CD4-positive, alpha-beta T cell (primary cell): Measurements from ENCODE around the gene CA6. TPM values are rescaled to one million over a fixed set of nuclear protein-coding genes. Genes with fewer than 3 reads are reported as not detected.
"Not testable (repeated sequence)": the region's sequence is repeated elsewhere in the genome, so short reads cannot be mapped to it uniquely, and the experiment has no call there.

Experiments
- ATAC-seq: fragments of 200-7000 bp; cut with Tn5 transposase; one replicate; pipeline ENCODE4 v1.10.0; 2022; ENCODE audit warnings: mild to moderate bottlenecking; ENCODE audit not compliant: poor library complexity
- CTCF ChIA-PET: fragments of 350-600 bp; sonication (Branson Sonifier 250); formaldehyde crosslinking; loops from one replicate; lab custom pipeline; 2021; ENCODE audit warnings: antibody characterized with exemption, inconsistent platforms; lab: Charles Lee
- POLR2A ChIA-PET: fragments of 350-600 bp; sonication (Branson Sonifier 250); formaldehyde crosslinking; loops from one replicate; lab custom pipeline; 2021; ENCODE audit warnings: antibody characterized with exemption, inconsistent platforms; lab: Charles Lee
- DNase-seq, 14 experiments: peaks; one replicate each; pipeline ENCODE4 v3.0.0-alpha.2; 2013 to 2020; ENCODE audit warnings: mixed read lengths in 2 of 14
- H3K27ac ChIP-seq, 2 donors: one replicate each; pipeline versions ENCODE4 v1.5.1 to v1.7.0; 2013; ENCODE audit warnings: low read length in 2 of 2, low read depth in 1 of 2, mild to moderate bottlenecking in 1 of 2
- H3K27me3 ChIP-seq, 2 experiments: 1 replicate in 1 of 2; 2 replicates in 1 of 2; pipeline versions ENCODE4 v1.6.1 to v1.7.0; 2013; ENCODE audit warnings: low read length in 2 of 2, control low read depth in 1 of 2, mild to moderate bottlenecking in 1 of 2, moderate library complexity in 1 of 2; ENCODE audit not compliant: insufficient read depth in 2 of 2, control insufficient read depth in 1 of 2
- H3K36me3 ChIP-seq: one replicate; pipeline ENCODE4 v1.6.1; 2013; ENCODE audit warnings: low read length, control low read depth; ENCODE audit not compliant: insufficient read depth
- H3K4me1 ChIP-seq: one replicate; pipeline ENCODE4 v1.6.1; 2013; ENCODE audit warnings: low read length, control low read depth; ENCODE audit not compliant: insufficient read depth
- H3K4me3 ChIP-seq: one replicate; pipeline ENCODE4 v1.5.1; 2013; ENCODE audit warnings: mild to moderate bottlenecking, low read length, moderate library complexity
- H3K9me3 ChIP-seq, 2 experiments: 1 replicate in 1 of 2; 2 replicates in 1 of 2; pipeline versions ENCODE4 v1.6.1 to v1.7.0; 2013; ENCODE audit warnings: low read length in 2 of 2, mild to moderate bottlenecking in 2 of 2, control low read depth in 1 of 2, moderate library complexity in 1 of 2; ENCODE audit not compliant: control insufficient read depth in 1 of 2, insufficient read depth in 1 of 2
- H3K27ac Mint-ChIP-seq: one replicate; pipeline ENCODE4 v1.8.0; 2020; ENCODE audit warnings: mixed read lengths
- H3K27me3 Mint-ChIP-seq: one replicate; pipeline ENCODE4 v1.8.0; 2021; ENCODE audit warnings: mixed read lengths
- H3K36me3 Mint-ChIP-seq: one replicate; pipeline ENCODE4 v1.8.0; 2021; ENCODE audit warnings: low read depth, mixed read lengths
- H3K4me1 Mint-ChIP-seq: one replicate; pipeline ENCODE4 v1.8.0; 2021; ENCODE audit warnings: low read depth, mixed read lengths
- H3K4me3 Mint-ChIP-seq: one replicate; pipeline ENCODE4 v1.8.0; 2020; ENCODE audit warnings: mild to moderate bottlenecking, mixed read lengths
- H3K9me3 Mint-ChIP-seq: one replicate; pipeline ENCODE4 v1.8.0; 2020; ENCODE audit warnings: mixed read lengths
- CTCF ChIP-seq: fragments of 200-600 bp; IDR thresholded peaks from one replicate; pipeline ENCODE4 v1.8.0; 2022; ENCODE audit warnings: antibody characterized with exemption, mild to moderate bottlenecking
- intact Hi-C, 2 experiments: fragments of 100-400 bp; cut with DNase I in 1 of 2; cut with micrococcal nuclease in 1 of 2; formaldehyde crosslinking; loops; one replicate each; pipeline versions ENCODE4 v1.15.1 to v1.9.0; 2023 to 2025; cut with DNase I, micrococcal nuclease
- total RNA-seq, 174 experiments: library from RNA in 2 of 174; stranded (reverse) in 2 of 174; gene quantifications; one replicate each; pipeline ENCODE4 v1.2.3 and lab custom pipeline; 2021 to 2026

Gene CA6
- total RNA-seq, 2 experiments from 2014 or later = 0.20 TPM; not detected in 1

DNA sequence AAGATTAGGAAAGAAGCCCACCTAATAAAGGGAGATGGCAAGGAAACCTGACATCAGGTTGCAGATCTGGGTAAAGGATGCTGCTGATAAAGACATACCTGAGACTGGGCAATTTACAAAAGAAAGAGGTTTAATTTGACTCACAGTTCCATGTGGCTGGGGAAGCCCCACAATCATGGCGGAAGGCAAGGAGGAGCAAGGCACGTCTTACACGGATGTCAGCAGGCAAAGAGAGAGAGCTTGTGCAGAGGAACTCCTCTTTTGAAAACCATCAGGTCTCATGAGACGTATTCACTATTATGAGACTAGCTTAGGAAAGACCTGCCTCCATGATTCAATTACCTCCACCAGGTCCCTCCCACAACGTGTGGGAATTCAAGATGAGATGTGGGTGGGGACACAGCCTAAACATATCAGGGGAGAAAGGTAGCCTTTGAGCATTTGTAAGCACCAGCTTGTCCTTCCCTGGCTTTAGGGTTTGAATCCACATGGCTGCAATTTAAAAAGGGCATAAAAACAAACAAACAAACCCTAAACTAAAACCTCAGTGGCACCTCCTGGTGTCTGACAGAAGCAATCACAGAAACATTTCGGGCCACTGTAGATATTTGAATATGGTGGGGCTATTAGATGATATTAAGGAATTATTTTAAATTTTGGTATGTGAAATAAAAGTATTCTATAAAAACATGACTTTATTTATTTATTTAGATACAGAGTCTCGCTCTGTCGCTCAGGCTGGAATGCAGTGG is 47.4 kb downstream of the CA6 start:
- Histone ChIP-seq H3K9me3 (no peaks in the 10 kb centered on the region), H3K4me3 (no peak overlapping the region), H3K4me1 (peaks cover 4% of the 10 kb centered on the region), H3K36me3 (no peaks in the 10 kb centered on the region), H3K27me3 (no peaks in the 10 kb centered on the region), H3K27ac (peak overlapping the region in 1 of 2 donors; percentile 8)
- ATAC-seq = no peak
- peak in 1 of 14 experiments; percentile 5 for DNase-seq
- no peaks in the 10 kb centered on the region for H3K9me3 Mint-ChIP-seq
- H3K4me3 Mint-ChIP-seq = no peak overlapping the region
- H3K36me3 Mint-ChIP-seq = no peaks in the 10 kb centered on the region
- CTCF ChIA-PET = interaction anchor here (1.3 kb wide), 2 partner anchors 12 to 75 kb away, joined by 3 to 5 read pairs; no protein-coding TSS in a partner anchor
- POLR2A ChIA-PET = no interaction called here
- no peak for TF ChIP-seq CTCF
- intact Hi-C loops = no loop called here
- peaks cover 1% of the 10 kb centered on the region for H3K4me1 Mint-ChIP-seq
- H3K27ac Mint-ChIP-seq = no peak overlapping the region
- no peaks in the 10 kb centered on the region for H3K27me3 Mint-ChIP-seq

DNA sequence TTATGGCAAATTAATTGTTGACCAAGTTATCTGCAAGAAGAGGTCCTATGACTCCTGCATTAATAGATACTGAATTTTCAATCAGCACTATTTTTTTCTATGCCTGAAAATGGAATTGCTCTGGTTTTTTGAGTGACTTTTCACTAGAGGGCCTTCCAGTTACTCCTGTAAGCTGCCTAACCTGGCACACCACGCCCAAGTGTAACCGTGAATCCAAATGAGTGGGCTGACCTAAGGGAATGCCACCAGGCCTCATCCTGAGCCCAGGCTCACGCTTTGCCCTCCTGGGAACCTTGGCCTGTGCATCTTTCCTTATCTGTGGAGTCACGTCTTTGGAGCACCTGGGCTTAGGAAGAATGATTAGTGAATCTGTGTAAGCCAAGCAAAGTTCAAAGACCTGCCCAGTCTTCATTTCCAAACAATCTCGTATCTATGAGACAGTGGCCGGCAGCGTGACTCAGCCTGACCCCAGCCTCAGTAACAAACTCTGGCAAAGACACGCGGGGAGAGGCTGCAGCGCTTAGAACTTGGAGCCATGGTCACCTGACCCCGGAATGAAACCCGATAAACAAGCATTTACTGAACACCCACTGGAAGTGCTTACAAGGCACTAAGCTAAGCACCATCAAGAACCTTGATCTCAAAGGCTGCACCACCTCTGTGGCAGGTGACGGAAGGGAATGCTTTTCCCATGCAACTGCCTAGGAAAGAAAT is 48.5 kb downstream of the CA6 start:
- H3K4me3 Mint-ChIP-seq, H3K9me3 ChIP-seq, H3K36me3 ChIP-seq, DNase-seq, intact Hi-C loops, H3K27ac Mint-ChIP-seq, POLR2A ChIA-PET, H3K4me3 ChIP-seq, H3K36me3 Mint-ChIP-seq, H3K9me3 Mint-ChIP-seq, H3K4me1 Mint-ChIP-seq, ATAC-seq, H3K4me1 ChIP-seq, CTCF ChIA-PET, H3K27ac ChIP-seq, H3K27me3 ChIP-seq, H3K27me3 Mint-ChIP-seq: not testable (repeated sequence)

DNA sequence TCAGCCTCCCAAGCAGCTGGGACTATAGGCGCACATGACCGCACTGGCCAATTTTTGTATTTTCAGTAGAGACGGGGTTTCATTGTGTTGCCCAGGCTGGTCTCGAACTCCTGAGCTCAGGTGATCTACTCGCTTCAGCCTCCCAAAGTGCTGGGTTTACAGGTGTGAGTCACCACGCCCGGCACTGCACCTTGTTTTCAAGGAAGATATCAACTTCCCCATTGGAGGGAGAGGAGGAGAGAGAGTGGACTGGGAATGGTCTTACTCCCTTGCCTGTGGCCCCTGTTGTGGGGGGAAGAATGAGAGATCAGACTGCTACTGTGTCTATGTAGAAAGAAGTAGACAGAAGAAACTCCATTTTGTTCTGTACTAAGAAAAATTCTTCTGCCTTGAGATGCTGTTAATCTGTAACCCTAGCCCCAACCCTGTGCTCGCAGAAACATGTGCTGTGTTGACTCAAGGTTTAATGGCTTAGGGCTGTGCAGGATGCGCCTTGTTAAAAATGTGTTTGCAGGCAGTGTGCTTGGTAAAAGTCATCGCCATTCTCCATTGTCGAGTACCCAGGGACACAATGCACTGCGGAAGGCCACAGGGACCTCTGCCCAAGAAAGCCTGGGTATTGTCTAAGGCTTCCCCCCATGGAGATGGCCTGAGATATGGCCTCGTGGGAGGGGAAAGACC is 56.0 kb downstream of the CA6 start:
- H3K27ac Mint-ChIP-seq, DNase-seq, H3K4me1 Mint-ChIP-seq, H3K36me3 ChIP-seq, ATAC-seq, H3K36me3 Mint-ChIP-seq, H3K9me3 ChIP-seq, CTCF ChIA-PET, H3K27me3 ChIP-seq, H3K9me3 Mint-ChIP-seq, H3K4me1 ChIP-seq, H3K27ac ChIP-seq, H3K4me3 Mint-ChIP-seq, H3K4me3 ChIP-seq, POLR2A ChIA-PET, H3K27me3 Mint-ChIP-seq: not testable (repeated sequence)
- intact Hi-C loops = loop anchor here in 1 of 2 experiments (10.0 kb wide), 1 partner anchor 193 kb away; no protein-coding TSS in a partner anchor

GRCh38 chr1:9002215-9002560 is 56.5 kb downstream of the CA6 start:
- H3K27ac Mint-ChIP-seq, H3K9me3 Mint-ChIP-seq, H3K36me3 Mint-ChIP-seq, H3K4me1 ChIP-seq, ATAC-seq, H3K4me3 Mint-ChIP-seq, H3K4me1 Mint-ChIP-seq, H3K4me3 ChIP-seq, CTCF ChIA-PET, DNase-seq, POLR2A ChIA-PET, H3K27me3 ChIP-seq, H3K27ac ChIP-seq, H3K36me3 ChIP-seq, H3K27me3 Mint-ChIP-seq, H3K9me3 ChIP-seq: not testable (repeated sequence)
- intact Hi-C loops = loop anchor here in 1 of 2 experiments (10.0 kb wide), 1 partner anchor 193 kb away; no protein-coding TSS in a partner anchor
